MG63 (cell line): ENCODE data around the gene SRGAP1. TPM values are rescaled to one million over a fixed set of nuclear protein-coding genes. Genes with fewer than 3 reads are reported as not detected.
"Not testable (repeated sequence)": the region's sequence is repeated elsewhere in the genome, so short reads cannot be mapped to it uniquely, and the experiment has no call there.

Experiments used
- DNase-seq: peaks from one replicate; pipeline ENCODE4 v3.0.0-alpha.2; 2020
- H3K27me3 ChIP-seq: fragments of 250-450 bp; sonication (Bioruptor Pico); 2 replicates; pipeline ENCODE4 v1.5.1; 2020; ENCODE audit warnings: mild to moderate bottlenecking, moderate library complexity
- H3K36me3 ChIP-seq: fragments of 250-450 bp; sonication (Bioruptor Pico); 2 replicates; pipeline ENCODE4 v1.5.1; 2020; ENCODE audit warnings: mild to moderate bottlenecking, moderate library complexity
- H3K4me3 ChIP-seq: fragments of 250-450 bp; sonication (Bioruptor Pico); 2 replicates; pipeline ENCODE4 v1.5.1; 2020; ENCODE audit warnings: mild to moderate bottlenecking, moderate library complexity
- H3K9me3 ChIP-seq: fragments of 250-450 bp; sonication (Bioruptor Pico); 2 replicates; pipeline ENCODE4 v1.5.1; 2020; ENCODE audit warnings: mild to moderate bottlenecking, moderate library complexity
- total RNA-seq: library from RNA; depleted of rRNA; stranded (reverse); fragments of >200 nt; shearing (Covaris generic); gene quantifications from 2 replicates; pipeline ENCODE4 v1.2.3, GENCODE V29; 2014; ENCODE audit warnings: low replicate concordance

Gene SRGAP1
- total RNA-seq, 1 experiment from 2014 or later = 0.99 TPM

DNA sequence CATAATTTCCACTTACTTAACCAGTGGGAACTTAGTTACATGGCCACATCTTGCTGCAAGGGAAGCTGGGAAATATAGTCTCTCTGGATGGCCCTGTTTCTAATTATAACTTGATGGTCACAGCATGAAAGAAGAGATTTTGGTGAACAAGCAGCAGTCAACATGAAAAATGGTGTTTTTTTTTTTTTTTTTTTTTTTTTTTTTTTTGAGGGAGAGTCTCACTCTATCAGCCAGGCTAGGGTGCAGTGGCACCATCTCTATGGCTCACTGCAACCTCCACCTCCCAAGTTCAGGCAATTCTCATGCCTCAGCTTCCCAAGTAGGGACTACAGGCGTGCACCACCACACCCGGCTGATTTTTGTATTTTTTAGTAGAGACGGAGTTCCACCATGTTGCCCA lies 10.8 kb downstream of the SRGAP1 start:
- Histone ChIP-seq H3K27me3 (no peaks in the 10 kb centered on the region), H3K36me3 (no peaks in the 10 kb centered on the region), H3K9me3 (no peaks in the 10 kb centered on the region), H3K4me3 (no peak overlapping the region)
- DNase-seq = no peak

- Histone ChIP-seq H3K36me3 (no peaks in the 10 kb centered on the region), H3K4me3 (peak overlapping the region; percentile 9; the same call in 1 of the 2 replicates), H3K9me3 (no peaks in the 10 kb centered on the region), H3K27me3 (no peaks in the 10 kb centered on the region)
- peak; percentile 50 for DNase-seq
These were observed 13.5 kb downstream of the SRGAP1 start for GRCh38 chr12:63857771-63858670.

GRCh38 chr12:63859880-63860279 lies 15.4 kb downstream of the SRGAP1 start:
- H3K36me3 ChIP-seq, DNase-seq, H3K27me3 ChIP-seq, H3K9me3 ChIP-seq, H3K4me3 ChIP-seq: not testable (repeated sequence)

DNA sequence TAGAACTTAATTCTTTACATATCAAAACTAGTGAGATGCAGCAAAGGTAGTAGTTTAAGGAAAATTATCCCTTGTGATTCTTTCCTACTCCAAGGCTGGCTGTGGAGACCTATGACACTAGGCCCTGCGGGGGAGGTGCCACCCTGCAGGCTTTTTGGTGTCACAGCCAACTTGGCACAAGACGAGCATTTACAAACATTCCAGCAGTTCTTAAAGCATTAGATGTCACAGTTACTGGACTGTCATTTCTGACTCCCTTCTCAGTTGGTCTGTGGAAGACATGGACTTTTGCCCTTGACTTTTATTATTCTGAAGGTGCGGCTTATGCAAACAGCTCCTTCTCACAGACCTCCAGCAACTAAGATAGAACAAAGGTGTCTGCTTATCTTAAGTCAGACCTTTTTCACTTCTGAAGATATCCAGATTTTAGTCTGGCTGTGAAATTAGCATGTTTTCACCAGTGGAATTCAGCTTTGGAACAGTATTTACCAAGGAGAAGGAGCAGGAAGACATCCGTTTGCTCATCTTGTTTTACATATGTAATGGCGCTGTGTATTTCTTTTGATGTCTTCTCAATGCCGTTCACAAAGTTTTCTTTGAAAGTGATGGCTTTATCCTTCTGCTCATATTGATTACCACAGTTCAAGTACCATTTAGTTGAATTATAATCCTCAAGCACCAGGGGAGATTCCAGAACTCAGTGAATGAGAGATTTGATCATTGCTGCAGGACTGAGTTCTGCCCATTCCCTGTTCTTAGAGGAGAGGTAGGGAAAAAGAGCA lies 17.9 kb downstream of the SRGAP1 start:
- Histone ChIP-seq H3K9me3 (no peaks in the 10 kb centered on the region), H3K4me3 (no peak overlapping the region), H3K36me3 (0 out of 2 replicates have a peak, but pooled peaks cover 2% of the 10 kb centered on the region), H3K27me3 (no peaks in the 10 kb centered on the region)
- peak; percentile 63 for DNase-seq

- no peak for DNase-seq
These were observed 18.4 kb downstream of the SRGAP1 start for GRCh38 chr12:63862969-63863230.

DNA sequence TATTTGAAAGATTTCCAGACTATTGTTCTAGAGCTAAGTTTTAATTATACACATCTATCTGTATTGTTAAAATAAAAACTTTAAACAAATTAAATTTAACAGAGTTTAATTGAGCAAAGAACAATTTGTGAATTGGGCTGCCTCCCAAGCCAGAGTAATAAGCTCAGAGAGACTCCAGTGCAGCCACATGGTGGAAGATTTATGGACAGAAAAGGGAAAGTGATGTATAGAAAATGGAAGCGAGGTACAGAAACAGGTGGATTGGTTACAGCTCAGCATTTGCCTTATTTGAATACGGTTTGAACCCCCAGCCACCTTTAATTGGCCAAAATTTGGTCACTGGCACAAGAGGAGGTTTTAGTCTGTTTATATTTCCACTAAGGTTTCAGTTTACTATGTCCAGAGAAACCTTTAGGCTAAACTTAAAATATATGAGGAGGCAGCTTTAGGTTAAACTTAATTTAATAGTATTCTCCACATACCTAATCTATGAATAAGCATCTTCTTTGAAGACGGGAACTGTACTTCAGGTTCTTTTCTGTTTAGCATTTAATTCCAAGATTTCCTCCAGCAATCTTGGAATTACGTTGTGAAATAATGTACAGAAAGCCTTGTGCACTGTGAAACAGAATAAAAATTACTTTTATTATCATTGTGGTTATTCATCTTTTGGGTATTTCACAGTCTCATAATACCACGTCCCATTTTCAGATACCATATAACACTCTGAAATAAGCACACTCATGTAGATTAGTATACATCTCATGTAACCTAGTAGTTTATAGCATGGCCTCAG lies 19.4 kb downstream of the SRGAP1 start:
- Histone ChIP-seq H3K9me3 (no peaks in the 10 kb centered on the region), H3K36me3 (0 out of 2 replicates have a peak, but pooled peaks cover 2% of the 10 kb centered on the region), H3K27me3 (no peaks in the 10 kb centered on the region), H3K4me3 (no peak overlapping the region)
- no peak for DNase-seq

More at GRCh38 chr12:63862969-63863230, 18.4 kb downstream of the SRGAP1 start:
- H3K27me3 ChIP-seq = no peaks in the 10 kb centered on the region
- no peak overlapping the region for H3K4me3 ChIP-seq
- 0 out of 2 replicates have a peak, but pooled peaks cover 2% of the 10 kb centered on the region for H3K36me3 ChIP-seq
- H3K9me3 ChIP-seq = no peaks in the 10 kb centered on the region

- no peak overlapping the region for H3K4me3 ChIP-seq
- DNase-seq = no peak
- no peaks in the 10 kb centered on the region for H3K9me3 ChIP-seq
- no peaks in the 10 kb centered on the region for H3K27me3 ChIP-seq
- H3K36me3 ChIP-seq = 0 out of 2 replicates have a peak, but pooled peaks cover 2% of the 10 kb centered on the region
These were observed 19.9 kb downstream of the SRGAP1 start for GRCh38 chr12:63864454-63864706.

DNA sequence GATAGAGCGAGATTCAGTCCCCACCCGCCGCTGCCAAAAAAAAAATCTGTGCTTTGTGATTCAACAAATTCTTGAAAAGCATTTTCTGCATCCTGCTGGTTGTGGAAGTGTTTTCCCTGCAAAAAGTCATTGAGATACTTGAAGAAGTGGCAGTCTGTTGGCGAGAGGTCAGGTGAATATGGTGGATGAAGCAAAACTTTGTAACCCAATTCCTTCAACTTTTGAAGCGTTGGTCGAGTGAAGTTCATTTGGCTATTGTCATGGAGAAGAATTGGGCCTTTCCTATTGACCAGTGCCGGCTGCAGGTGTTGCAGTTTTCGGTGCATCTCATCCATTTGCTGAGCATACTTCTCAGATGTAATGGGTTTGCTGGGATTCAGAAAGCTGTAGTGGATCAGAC lies 20.9 kb downstream of the SRGAP1 start:
- no peak for DNase-seq
- Histone ChIP-seq H3K4me3 (no peak overlapping the region), H3K9me3 (no peaks in the 10 kb centered on the region), H3K36me3 (0 out of 2 replicates have a peak, but pooled peaks cover 2% of the 10 kb centered on the region), H3K27me3 (no peaks in the 10 kb centered on the region)

DNA sequence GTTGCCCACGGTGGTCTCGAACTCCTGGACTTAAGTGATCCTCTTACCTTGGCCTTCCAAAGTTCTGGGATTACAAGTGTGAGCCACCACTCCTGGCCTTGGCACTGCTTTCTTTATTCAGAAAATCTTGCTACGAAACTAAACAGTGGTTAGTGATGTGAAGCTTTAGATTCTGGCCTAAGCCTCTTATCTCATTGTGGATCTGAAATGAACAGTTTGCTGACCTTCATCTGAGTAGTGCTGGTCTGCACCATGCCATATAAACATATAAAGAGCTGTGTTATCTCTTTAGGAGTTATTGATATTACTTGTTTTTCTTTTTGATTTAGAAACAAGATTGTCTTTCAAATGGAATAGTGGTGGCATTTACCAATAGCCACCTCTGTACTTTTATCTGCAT lies 22.6 kb downstream of the SRGAP1 start:
- Histone ChIP-seq H3K9me3 (no peaks in the 10 kb centered on the region), H3K27me3 (no peaks in the 10 kb centered on the region), H3K4me3 (no peak overlapping the region), H3K36me3 (0 out of 2 replicates have a peak, but pooled peaks cover 2% of the 10 kb centered on the region)
- DNase-seq = no peak

DNA sequence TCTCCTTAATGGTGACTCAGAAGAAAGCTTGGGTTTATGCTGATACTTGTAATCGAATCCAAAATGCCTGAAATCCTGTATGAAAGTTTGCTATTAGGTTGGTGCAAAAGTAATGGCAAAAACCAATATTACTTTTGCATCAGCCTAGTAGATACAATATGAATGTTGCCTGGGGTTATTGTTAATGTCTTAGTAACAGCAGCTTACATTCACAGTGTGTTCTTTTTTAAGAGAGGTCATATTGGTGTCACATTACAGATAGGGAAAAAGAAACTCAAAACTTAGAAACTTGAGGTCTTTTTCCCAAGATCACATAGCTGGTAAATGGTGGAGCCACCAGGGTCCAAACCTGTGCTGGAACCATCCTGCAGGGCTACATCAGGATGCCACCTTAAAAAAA lies 25.2 kb downstream of the SRGAP1 start:
- Histone ChIP-seq H3K36me3 (0 out of 2 replicates have a peak, but pooled peaks cover 2% of the 10 kb centered on the region), H3K4me3 (no peak overlapping the region), H3K9me3 (no peaks in the 10 kb centered on the region), H3K27me3 (no peaks in the 10 kb centered on the region)
- DNase-seq = no peak

DNA sequence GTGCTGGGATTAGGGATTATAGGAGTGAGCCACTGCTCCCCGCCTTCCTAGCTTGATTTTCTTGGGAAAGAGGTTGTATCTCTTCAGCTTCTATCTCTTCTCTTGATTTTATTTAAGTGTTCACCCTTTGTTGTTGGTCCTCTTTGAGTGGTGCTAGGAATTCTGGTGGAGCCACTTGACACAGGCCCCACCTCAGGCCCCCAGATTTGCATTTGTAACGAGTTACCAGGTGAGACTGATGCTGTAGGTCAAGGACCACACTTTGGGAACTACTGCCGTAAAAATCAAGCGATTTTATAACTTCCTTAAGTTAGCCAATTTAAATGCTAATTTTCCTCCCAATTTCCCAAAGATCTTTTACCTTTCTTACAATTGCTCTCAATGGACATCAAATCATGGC lies 26.3 kb downstream of the SRGAP1 start:
- Histone ChIP-seq H3K9me3 (no peaks in the 10 kb centered on the region), H3K27me3 (no peaks in the 10 kb centered on the region), H3K4me3 (no peak overlapping the region), H3K36me3 (0 out of 2 replicates have a peak, but pooled peaks cover 1% of the 10 kb centered on the region)
- DNase-seq = no peak

DNA sequence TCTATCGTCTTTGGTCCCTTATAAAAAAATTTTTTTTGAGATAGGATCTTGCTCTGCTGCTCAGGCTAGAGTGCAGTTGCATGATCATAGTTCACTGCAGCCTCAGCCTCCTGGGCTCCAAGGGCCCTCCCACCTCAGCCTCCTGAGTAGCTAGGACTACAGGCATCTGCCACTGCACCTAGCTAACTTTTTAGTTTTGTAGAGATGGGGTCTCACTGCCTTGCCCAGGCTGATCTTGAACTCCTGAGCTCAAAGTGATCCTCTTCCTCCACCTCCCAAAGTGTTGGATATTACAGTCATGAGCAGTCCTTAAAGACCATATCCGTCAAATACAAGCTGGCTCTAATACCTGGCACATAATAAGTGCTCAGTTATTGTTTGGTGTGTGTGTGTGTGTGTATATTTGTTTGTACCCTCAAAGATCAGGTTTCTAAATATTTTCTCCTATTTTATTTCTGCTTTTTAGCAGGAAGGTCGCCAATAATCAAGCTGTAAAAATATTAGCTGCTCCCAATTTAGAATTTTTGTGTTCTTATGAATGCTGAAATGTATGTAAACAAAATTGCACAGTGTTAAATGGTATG lies 30.5 kb downstream of the SRGAP1 start:
- Histone ChIP-seq H3K36me3 (no peaks in the 10 kb centered on the region), H3K4me3 (no peak overlapping the region), H3K27me3 (no peaks in the 10 kb centered on the region), H3K9me3 (no peaks in the 10 kb centered on the region)
- no peak for DNase-seq

- H3K27me3 ChIP-seq = no peaks in the 10 kb centered on the region
- no peak for DNase-seq
- no peaks in the 10 kb centered on the region for H3K9me3 ChIP-seq
- no peaks in the 10 kb centered on the region for H3K36me3 ChIP-seq
- no peak overlapping the region for H3K4me3 ChIP-seq
These were observed 31.2 kb downstream of the SRGAP1 start for GRCh38 chr12:63875703-63876102.

DNA sequence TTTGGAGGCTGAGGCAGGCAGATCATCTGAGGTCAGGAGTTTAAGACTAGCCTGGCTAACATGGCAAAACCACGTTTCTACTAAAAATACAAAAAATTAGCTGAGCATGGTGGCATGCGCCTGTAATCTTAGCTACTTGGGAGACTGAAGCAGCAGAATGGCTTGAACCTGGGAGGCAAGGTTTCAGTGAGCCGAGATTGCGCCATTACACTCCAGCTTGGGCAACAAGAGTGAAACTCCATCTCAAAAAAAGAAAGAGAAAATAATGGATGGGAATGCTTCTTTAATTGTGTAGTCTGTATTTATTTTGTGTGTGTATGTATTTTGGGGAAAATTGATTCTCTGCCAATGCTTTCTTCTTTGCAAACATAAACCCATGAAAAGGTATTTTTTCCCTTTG lies 32.5 kb downstream of the SRGAP1 start:
- no peaks in the 10 kb centered on the region for H3K27me3 ChIP-seq
- H3K4me3 ChIP-seq = no peak overlapping the region
- DNase-seq = no peak
- no peaks in the 10 kb centered on the region for H3K9me3 ChIP-seq
- no peaks in the 10 kb centered on the region for H3K36me3 ChIP-seq

GRCh38 chr12:63877693-63878092 lies 33.2 kb downstream of the SRGAP1 start:
- Histone ChIP-seq H3K27me3 (no peaks in the 10 kb centered on the region), H3K9me3 (no peaks in the 10 kb centered on the region), H3K36me3 (no peaks in the 10 kb centered on the region), H3K4me3 (no peak overlapping the region)
- no peak for DNase-seq

- not testable (repeated sequence) for H3K36me3 ChIP-seq, H3K4me3 ChIP-seq, H3K27me3 ChIP-seq, H3K9me3 ChIP-seq
- DNase-seq = peak; percentile 8
These were observed 35.7 kb downstream of the SRGAP1 start for GRCh38 chr12:63880235-63880634.
